Hindlimb muscle (tissue), 1 donor: Measurements from ENCODE around the gene SNRNP25. TPM values are rescaled to one million over a fixed set of nuclear protein-coding genes. Genes with fewer than 3 reads are reported as not detected.

Experiments
- DNase-seq: peaks from one replicate; pipeline ENCODE4 v3.0.0-alpha.2; 2013
- polyA plus RNA-seq: library from polyadenylated mRNA; unstranded; fragments of 120-200 nt; gene quantifications from one replicate; pipeline ENCODE4 v1.2.1, GENCODE V29; 2013; ENCODE audit not compliant: insufficient read length

SNRNP25 gene
- polyA plus RNA-seq, 1 donor = 31.2 TPM

- no peak for DNase-seq
Observed at GRCh38 chr16:63998-64913, 10.6 kb downstream of the SNRNP25 start.

GRCh38 chr16:64914-65255, 11.3 kb downstream of the SNRNP25 start:
- no peak for DNase-seq

- peak; percentile 71 for DNase-seq
Observed at GRCh38 chr16:65745-66144, 12.1 kb downstream of the SNRNP25 start.

- DNase-seq = no peak
Observed at GRCh38 chr16:66309-67182, 12.9 kb downstream of the SNRNP25 start.

- no peak for DNase-seq
Observed at GRCh38 chr16:67183-67791, 13.7 kb downstream of the SNRNP25 start.

- DNase-seq = no peak
Observed at GRCh38 chr16:67884-68789, 14.5 kb downstream of the SNRNP25 start.

GRCh38 chr16:69181-69580, 15.6 kb downstream of the SNRNP25 start:
- DNase-seq = no peak

- no peak for DNase-seq
Observed at GRCh38 chr16:71210-71539, 17.5 kb downstream of the SNRNP25 start.

- peak; percentile 84 for DNase-seq
Observed at GRCh38 chr16:71540-72401, 18.1 kb downstream of the SNRNP25 start.

GRCh38 chr16:72561-73548, 19.2 kb downstream of the SNRNP25 start, which contains the start of gene RHBDF1:
Gene RHBDF1, minus strand, starts transcription at chr16:72631. Its CDS starts 7,616 bp downstream, at chr16:65015.
- peak; percentile 75 for DNase-seq

GRCh38 chr16:74051-74746, 20.6 kb downstream of the SNRNP25 start:
- no peak for DNase-seq

GRCh38 chr16:74747-75334, 21.2 kb downstream of the SNRNP25 start:
- DNase-seq = no peak

- peak; percentile 84 for DNase-seq
Observed at GRCh38 chr16:75580-76501, 22.2 kb downstream of the SNRNP25 start.

GRCh38 chr16:76535-77272, 23.1 kb downstream of the SNRNP25 start:
- peak; percentile 83 for DNase-seq

GRCh38 chr16:77273-77806, 23.7 kb downstream of the SNRNP25 start:
- peak; percentile 83 for DNase-seq

GRCh38 chr16:77807-78443, 24.3 kb downstream of the SNRNP25 start, which contains the start of gene MPG:
Gene MPG, plus strand, starts transcription at chr16:78225. Its CDS starts 85 bp downstream, at chr16:78310.
- DNase-seq = peak; percentile 92
